GM21515 (cell line): ENCODE measurements around the gene OLFM3.

Experiments
- ATAC-seq: cut with Tn5 transposase; IDR thresholded peaks from one replicate; pipeline ENCODE4 v1.9.1; 2021; ENCODE audit not compliant: unreplicated experiment

Gene OLFM3

GRCh38 chr1:101953623-101954022 is 43.1 kb downstream of the OLFM3 start:
- no peak for ATAC-seq

- no peak for ATAC-seq
Measured at GRCh38 chr1:101945884-101946283, 50.8 kb downstream of the OLFM3 start.

GRCh38 chr1:101943237-101943636 is 53.5 kb downstream of the OLFM3 start:
- ATAC-seq, result no peak

GRCh38 chr1:101942516-101943193 is 54.1 kb downstream of the OLFM3 start:
- no peak for ATAC-seq

- no peak for ATAC-seq
Measured at GRCh38 chr1:101938681-101939080, 58.0 kb downstream of the OLFM3 start.

GRCh38 chr1:101929343-101929742 is 67.4 kb downstream of the OLFM3 start:
- ATAC-seq, result no peak

GRCh38 chr1:101928829-101929228 is 67.9 kb downstream of the OLFM3 start:
- ATAC-seq, result no peak

GRCh38 chr1:101924700-101925099 is 72.0 kb downstream of the OLFM3 start:
- ATAC-seq, result no peak

GRCh38 chr1:101920577-101920976 is 76.1 kb downstream of the OLFM3 start:
- no peak for ATAC-seq

GRCh38 chr1:101918277-101918676 is 78.4 kb downstream of the OLFM3 start:
- no peak for ATAC-seq

GRCh38 chr1:101915597-101915996 is 81.1 kb downstream of the OLFM3 start:
- no peak for ATAC-seq

GRCh38 chr1:101914473-101915242 is 82.1 kb downstream of the OLFM3 start:
- ATAC-seq, result no peak

GRCh38 chr1:101911894-101912293 is 84.8 kb downstream of the OLFM3 start:
- no peak for ATAC-seq

- no peak for ATAC-seq
Measured at GRCh38 chr1:101908980-101909379, 87.7 kb downstream of the OLFM3 start.

GRCh38 chr1:101907264-101907663 is 89.5 kb downstream of the OLFM3 start:
- no peak for ATAC-seq

- no peak for ATAC-seq
Measured at GRCh38 chr1:101905283-101905835, 91.4 kb downstream of the OLFM3 start.

GRCh38 chr1:101902199-101902598 is 94.5 kb downstream of the OLFM3 start:
- no peak for ATAC-seq

- no peak for ATAC-seq
Measured at GRCh38 chr1:101898137-101898536, 98.6 kb downstream of the OLFM3 start.

GRCh38 chr1:101884621-101885020 is 112.1 kb downstream of the OLFM3 start:
- no peak for ATAC-seq

- ATAC-seq, result no peak
Measured at GRCh38 chr1:101875891-101876290, 120.8 kb downstream of the OLFM3 start.

GRCh38 chr1:101873672-101874071 is 123.1 kb downstream of the OLFM3 start:
- no peak for ATAC-seq

- no peak for ATAC-seq
Measured at GRCh38 chr1:101859941-101860340, 136.8 kb downstream of the OLFM3 start.
